HG03460 (cell line): Measurements from ENCODE around the gene PAH.
A peak's percentile ranks its signal among the peaks of the same experiment; 100 is the strongest.

Experiments used
- ATAC-seq: cut with Tn5 transposase; IDR thresholded peaks from one replicate; pipeline ENCODE4 v1.9.1; 2021; ENCODE audit not compliant: unreplicated experiment

PAH gene

DNA sequence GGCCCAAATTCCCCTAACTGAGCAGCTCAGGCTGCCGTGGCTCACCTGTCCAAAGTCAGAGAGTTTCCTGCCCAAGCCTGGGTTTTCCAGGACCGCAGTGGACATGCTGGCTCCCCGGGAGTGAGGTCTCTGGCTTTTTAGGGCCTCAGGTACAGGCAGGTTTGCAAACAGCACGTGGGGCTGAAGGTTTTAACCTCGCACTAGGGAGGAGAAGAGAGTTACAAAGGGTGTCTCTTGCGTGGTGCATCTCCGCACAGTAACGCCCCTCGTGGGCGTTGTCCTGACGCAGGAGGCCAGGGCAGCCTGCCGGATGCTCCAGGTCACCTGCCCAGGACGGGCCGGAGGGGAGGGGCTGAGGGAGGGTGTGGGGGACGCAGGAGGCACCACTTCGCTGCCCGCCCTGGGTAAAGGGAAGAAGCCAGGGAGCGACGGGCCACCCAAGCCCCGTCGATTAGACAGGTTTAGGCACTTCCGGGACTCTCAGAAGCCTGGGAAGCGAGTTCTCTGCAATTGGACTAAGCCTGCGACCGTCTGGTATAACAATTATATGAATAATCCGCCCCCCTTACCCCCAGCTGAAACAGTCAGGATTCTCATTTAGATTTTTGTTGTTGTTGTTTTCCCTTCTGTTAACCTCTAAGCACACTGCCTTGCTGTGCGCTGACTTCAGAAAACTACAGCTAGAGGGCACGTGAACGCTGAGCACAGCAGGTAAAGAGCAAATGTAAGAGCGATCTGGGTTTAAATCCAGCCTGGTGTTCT is at the start of gene PAH:
PAH (minus strand) TSS at position 219 of the 762 bp plus-strand sequence; CDS start at position 105, 114 bp downstream.
- ATAC-seq, result peak; percentile 74

DNA sequence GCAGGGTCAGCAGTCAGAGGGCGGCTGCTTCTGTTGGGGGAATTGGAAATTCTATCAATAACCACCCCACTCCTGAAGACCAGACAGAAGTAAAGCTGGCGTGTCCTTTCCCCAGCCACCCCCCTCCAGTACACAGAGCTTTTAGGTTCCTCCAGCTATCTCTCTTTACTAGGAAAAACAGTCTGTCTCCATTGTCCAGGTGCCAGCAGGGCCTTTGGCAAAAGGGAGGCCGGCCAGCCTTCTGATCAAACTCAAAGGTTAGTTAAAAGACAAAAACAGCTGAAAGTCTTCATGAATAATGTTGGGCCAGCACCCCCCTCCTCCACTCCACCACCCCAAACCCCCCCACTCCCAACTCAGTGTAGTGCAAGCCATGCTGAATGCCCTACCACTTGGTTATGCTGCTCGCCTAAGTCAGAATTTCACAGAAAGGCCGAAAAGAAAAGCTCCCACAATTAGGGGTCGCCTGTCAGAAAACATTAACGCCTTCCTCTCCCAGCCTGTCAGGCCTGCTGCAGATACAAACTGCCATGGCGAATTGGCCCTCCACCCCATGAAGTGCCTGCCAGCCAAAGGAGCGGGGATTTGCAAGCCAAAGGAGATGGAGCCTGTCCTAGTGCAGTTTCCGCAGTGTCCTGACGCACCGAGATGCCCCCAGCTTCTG is 49.3 kb upstream of the PAH start:
- ATAC-seq, result no peak

DNA sequence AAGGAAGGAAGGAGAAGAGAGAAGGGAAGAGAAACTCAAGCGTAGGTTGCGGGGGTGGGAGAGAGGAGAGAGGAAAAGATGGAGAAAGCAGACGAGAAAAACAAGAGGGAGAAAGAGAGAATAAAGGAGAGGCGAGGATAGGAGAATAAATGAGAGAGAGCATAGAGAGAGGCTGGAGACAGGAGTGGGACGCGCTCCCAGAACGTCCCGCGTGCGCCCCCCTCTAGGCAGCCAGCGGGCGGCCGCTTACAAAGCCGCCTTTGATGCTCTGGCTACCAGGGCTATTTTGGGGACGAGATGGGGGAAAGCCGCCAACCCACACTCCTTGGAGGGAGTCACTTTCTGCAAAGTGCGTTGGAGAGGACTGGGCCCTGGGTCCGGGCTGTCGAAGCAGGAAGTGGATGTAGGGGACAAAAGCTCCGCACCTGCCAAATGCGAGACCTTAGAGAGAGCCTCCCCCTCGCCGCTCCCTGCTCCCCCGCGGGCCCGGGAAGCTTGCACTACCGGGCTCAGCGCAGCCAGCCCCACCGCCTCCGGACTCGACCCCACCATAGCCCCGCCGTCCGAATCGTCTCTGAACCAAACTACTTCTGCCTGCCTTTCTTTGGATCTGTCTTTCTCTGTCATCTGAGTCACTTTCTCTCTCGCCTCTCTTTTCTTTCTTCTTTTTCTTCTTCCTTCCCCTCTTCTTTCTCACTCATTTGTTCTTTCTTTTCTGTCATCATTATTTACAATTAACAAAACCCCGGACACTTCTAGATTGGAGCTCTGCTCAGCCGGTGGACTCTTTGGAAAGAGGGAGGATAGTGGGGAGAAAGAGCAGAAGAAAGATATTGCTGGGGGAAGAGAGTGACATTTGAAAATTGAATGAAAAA is 48.5 kb upstream of the PAH start:
- ATAC-seq, result peak; percentile 45

DNA sequence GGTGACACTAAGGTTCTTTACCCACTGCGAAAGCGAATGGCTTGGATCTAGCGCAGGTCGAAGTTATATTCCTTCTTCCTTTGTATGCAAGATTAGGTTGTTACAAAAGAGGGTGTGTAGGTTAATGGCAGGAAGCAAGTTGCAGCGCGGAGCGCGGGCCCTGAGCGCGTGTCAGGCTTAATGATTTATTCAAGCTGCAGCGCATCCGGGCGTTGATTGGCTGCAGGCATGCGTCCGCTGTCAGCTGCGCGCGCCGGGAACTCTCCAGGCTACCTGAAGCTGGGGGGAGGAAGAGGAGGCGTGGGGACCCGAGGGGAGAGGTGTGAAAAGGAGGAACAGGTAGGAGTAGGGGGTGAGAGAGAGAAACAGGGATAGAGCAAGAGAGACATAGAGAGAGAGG is 47.8 kb upstream of the PAH start:
- ATAC-seq, result peak; percentile 60

DNA sequence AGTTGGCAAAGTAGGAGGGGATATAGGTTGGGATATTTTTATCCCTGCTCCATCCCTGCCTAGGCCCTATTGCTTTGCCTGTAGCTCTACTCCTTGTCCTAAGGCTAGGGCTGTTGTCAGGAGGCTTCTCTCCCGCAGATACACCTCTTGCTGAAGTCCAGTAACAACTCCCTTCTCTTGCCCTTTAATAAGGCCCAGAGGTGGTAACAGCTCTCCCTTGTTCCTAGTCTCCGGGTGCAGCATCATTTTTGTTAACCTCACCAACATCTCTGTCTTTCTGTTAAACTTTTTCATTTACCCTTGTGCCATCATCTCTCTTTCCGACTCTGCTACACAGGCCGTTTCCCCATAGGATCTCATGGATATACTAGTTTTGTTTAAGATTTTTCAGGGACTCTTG is 46.8 kb upstream of the PAH start:
- ATAC-seq, result no peak

DNA sequence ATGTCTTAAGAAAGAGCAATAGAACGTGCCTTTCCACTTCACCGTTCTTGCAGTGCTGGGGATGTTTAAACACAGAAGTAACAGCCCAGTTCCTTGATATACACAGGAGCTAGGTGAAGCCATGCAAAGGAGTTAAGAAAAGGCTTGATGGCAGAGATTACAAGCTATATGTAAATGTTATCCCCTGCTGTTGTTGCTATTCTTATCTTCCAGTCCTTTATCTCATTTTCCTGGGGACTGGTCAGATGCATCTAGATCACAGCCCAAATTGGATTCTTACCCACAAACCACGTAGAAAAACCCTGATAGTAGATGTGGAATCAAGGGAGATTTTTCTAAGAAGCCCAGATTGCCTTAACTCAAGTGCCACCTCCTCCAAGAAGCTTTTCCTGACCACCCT is 45.9 kb upstream of the PAH start:
- no peak for ATAC-seq

DNA sequence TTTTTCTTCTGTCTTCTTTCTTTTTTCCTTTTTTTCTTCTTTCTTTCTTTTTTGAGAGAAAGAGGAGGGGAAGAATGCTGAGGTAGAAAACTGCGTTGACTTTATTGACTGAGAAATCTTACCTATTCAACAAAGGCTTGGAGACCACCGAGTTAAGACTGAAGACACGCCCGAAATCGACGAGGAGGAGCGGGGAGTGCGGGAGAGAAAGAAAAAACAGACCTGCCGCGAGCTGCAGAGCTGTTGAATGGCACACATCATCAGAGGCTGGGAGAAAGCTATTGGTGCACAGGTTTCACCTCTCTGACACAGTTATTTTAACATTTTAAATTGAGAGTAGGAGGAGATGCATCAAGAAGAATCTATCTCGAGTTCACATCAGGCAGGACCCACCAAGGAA is 45.5 kb upstream of the PAH start:
- no peak for ATAC-seq

DNA sequence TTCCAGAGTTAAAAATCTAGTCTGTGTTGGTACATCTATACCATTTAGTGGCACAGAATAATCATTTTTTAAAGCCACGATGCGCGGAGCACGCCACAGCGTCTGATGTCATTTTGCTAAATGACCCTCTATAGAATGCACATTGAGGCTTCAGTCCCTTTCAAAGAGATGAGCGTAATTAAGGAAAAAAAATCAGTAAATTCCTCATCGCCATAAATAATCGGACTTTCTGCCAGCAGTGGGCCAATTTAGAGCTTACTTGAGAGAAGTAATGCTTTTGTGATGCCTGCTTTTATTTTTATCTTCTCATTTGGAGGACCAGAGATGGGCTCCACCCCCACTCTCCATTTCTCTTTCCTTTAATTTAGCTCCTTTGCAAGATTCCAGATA is 44.4 kb upstream of the PAH start:
- no peak for ATAC-seq

DNA sequence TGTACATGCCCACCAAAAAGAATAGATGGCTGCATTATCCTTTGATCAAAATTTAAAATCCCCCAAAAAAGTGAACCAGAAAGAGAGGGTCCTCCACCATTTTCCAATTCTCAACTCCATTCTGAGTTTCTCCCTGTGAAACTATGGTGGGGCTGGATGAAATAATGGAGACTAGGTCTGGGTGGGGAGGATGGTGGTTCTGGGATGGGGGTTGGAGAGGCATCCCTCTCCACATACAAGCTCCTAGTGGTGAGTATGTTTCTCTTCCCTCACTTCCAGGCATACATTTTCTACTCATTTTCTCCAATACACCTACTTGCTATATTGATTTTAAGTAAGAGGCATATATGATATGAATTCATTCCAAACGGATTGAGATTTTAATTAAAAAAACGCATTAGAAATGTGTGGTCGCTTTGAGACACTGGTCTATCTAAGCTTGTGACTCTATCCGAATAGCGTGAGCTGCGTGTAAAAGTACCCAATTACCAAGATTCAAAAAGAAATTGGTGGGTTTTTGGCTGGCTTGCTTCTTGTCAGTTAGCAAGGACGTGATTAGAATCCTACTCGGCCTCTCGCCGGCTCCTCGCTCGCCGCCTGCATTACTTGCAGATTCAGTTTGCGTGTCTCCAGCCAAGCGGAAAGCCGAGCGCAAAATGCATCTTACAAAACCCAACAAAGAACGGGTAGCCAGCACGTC is 43.9 kb upstream of the PAH start:
- no peak for ATAC-seq

DNA sequence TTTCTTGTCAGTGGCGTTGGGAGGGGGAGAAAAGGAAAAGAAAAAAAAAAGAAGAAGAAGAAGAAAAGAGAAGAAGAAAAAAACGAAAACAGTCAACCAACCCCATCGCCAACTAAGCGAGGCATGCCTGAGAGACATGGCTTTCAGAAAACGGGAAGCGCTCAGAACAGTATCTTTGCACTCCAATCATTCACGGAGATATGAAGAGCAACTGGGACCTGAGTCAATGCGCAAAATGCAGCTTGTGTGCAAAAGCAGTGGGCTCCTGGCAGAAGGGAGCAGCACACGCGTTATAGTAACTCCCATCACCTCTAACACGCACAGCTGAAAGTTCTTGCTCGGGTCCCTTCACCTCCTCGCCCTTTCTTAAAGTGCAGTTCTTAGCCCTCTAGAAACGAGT is 42.3 kb upstream of the PAH start:
- ATAC-seq, result no peak

DNA sequence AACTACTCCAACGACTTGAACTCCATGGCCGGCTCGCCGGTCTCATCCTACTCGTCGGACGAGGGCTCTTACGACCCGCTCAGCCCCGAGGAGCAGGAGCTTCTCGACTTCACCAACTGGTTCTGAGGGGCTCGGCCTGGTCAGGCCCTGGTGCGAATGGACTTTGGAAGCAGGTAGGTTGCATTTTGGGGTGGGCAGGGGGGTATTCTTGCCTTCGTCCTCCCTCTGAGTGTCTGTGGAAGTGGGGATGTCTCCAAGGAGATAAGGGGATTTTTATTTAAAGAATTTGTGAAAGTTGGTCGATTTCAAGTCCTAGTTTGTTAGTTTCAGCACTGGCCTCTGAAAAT is 41.8 kb upstream of the PAH start:
- ATAC-seq, result no peak

DNA sequence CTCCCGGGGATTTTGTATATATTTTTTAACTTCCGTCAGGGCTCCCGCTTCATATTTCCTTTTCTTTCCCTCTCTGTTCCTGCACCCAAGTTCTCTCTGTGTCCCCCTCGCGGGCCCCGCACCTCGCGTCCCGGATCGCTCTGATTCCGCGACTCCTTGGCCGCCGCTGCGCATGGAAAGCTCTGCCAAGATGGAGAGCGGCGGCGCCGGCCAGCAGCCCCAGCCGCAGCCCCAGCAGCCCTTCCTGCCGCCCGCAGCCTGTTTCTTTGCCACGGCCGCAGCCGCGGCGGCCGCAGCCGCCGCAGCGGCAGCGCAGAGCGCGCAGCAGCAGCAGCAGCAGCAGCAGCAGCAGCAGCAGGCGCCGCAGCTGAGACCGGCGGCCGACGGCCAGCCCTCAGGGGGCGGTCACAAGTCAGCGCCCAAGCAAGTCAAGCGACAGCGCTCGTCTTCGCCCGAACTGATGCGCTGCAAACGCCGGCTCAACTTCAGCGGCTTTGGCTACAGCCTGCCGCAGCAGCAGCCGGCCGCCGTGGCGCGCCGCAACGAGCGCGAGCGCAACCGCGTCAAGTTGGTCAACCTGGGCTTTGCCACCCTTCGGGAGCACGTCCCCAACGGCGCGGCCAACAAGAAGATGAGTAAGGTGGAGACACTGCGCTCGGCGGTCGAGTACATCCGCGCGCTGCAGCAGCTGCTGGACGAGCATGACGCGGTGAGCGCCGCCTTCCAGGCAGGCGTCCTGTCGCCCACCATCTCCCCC is 41.2 kb upstream of the PAH start:
- no peak for ATAC-seq

DNA sequence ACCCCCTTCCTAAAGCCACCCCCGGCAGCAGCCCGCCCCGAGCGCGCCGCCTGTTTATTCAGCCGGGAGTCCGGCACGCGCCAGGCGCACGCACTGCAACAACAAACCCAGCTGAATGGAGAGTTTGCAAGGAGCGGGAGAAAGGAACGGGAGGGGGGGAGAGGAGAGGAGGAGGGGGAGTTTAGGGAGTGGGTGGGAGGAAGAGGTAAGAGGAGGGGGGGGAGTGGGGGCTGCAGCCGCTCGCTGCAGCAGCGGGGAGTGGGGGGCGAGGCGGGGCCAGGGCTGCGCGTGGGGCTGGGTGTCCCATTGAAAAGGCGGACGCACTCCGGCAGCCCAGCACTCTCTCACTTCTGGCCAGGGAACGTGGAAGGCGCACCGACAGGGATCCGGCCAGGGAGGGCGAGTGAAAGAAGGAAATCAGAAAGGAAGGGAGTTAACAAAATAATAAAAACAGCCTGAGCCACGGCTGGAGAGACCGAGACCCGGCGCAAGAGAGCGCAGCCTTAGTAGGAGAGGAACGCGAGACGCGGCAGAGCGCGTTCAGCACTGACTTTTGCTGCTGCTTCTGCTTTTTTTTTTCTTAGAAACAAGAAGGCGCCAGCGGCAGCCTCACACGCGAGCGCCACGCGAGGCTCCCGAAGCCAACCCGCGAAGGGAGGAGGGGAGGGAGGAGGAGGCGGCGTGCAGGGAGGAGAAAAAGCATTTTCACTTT is 40.5 kb upstream of the PAH start, which contains the start of gene ASCL1:
ASCL1 (plus strand) TSS at position 336 of the 712 bp plus-strand sequence. CDS start 571 bp downstream, outside the sequence.
- ATAC-seq, result no peak

DNA sequence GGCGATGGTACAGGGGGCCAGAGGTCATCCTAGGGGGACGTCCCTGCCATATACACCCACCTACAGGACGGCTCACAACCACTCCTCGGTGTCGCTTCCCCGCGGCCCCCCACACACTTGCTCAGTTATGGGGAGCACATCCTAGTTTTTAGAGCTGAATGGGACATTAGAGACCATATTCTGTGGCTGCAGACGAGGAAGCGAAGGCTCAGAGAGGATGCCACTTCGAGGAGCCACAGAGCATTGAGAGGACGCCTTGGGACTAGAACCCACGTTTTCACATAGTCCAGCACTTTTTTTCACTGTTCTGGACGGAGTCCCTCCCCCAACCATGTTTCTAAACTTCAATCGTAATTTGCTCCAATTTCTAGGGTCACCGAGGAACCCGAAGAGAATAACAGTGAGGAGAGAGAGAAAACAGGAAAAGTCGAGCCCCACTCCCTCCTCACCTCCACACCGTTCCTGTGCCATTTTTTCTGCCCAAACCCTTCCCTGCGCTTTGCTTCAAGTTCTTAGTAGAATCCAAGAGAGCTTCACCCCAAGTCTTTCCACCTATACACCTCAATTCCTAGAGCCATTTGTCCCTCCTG is 39.8 kb upstream of the PAH start:
- ATAC-seq, result no peak

DNA sequence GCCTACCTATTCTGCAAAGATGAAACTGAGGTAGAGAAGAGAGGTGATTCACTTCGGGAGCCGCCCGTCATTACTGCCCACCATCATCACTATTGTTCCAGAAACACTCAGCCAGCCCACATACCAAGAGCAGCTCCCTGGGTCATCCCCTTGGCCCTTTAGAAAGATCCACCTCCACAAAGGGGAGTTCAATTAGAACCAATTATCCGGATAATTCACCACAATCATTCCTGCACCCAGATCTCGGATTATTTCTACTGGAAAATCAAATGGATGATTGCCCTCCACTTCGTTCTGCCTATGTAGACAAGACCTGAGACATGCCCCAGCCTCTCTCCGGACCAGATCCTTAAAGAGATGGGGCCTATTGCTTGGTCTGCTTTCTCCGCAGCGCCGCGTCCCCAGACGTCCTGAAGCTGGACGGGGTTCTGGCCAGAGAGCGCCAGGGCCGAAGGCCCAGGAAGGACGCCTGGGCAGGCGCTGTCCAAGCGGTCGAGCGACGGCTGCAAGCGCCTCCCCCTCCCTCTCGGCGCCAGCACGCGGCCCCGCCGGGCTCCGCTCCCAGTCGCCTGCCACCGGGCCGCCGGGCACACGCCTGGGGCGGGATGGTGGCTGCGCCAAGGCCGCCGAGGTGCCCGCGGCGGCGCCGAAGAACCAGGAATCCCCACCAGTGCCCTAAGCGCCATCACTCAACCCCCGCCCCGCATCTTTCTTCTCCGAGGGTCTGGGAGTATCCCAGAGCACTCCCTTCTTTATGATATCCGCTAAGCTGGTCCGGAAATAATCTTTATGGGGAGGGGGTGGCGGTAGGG is 39.1 kb upstream of the PAH start:
- no peak for ATAC-seq

DNA sequence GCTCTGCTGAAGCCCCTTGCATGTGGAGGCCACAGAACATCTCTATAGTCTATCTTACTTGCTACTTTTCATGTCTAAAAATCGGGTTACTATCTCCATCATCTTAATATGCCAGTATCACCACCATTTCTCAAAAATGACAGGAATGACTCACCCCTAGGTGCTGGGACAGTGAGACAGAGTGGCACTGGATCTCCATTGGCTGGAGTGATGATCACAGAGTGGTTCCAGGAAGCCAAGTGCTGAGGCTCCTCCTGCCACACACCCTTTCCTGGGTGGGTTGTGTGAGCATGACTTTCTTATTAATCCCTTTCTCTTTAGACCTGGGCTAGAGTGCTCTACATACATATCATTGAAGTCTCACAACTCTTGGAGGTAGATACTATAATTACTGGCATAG is 37.1 kb upstream of the PAH start:
- ATAC-seq, result no peak

DNA sequence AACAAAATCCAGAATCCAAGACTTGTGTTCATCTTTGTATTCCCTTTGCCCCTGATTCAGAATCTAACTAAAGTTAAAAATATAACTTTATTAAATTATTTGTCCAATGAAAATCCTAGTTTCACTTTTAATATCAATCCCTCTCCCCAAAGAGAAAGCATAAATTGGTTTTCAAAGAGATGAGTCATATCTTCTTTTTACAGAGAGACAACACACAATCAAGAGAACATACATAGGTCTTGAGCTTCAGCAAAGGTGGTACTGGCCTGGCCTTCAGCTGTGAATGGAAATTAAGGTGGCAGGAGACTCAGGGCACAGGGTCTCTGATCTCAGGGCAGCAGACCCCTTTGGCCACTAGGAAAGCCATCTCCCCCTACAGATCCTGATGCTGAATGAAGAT is 36.2 kb upstream of the PAH start:
- ATAC-seq, result no peak

DNA sequence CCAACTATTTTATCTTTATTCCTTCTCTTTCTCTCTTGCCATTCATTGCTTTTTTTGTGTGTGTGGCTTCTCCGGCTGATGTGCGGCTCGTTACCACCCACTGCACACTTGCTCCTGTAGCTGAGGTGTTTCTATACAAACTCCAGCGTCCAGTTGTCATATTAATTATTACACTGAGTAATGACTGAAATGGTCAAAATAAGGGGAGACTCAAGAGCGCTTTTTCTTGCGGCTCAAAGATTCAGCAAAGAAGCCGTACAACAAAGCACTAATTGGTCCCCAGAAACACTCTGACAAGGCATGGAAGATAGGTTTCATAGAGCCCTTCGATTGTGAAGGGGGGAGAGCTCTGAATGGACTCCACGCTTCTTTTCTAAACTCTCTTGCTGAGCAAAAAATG is 34.8 kb upstream of the PAH start:
- no peak for ATAC-seq
